HG03159 (cell line): ENCODE data around the gene AURKA.
A peak's percentile ranks its signal among the peaks of the same experiment; 100 is the strongest.
"Not testable (repeated sequence)": the region's sequence is repeated elsewhere in the genome, so short reads cannot be mapped to it uniquely, and the experiment has no call there.

Source experiments
- ATAC-seq: cut with Tn5 transposase; IDR thresholded peaks from one replicate; pipeline ENCODE4 v1.9.1; 2021; ENCODE audit warnings: mild to moderate bottlenecking, moderate library complexity; ENCODE audit not compliant: unreplicated experiment

Gene AURKA

DNA sequence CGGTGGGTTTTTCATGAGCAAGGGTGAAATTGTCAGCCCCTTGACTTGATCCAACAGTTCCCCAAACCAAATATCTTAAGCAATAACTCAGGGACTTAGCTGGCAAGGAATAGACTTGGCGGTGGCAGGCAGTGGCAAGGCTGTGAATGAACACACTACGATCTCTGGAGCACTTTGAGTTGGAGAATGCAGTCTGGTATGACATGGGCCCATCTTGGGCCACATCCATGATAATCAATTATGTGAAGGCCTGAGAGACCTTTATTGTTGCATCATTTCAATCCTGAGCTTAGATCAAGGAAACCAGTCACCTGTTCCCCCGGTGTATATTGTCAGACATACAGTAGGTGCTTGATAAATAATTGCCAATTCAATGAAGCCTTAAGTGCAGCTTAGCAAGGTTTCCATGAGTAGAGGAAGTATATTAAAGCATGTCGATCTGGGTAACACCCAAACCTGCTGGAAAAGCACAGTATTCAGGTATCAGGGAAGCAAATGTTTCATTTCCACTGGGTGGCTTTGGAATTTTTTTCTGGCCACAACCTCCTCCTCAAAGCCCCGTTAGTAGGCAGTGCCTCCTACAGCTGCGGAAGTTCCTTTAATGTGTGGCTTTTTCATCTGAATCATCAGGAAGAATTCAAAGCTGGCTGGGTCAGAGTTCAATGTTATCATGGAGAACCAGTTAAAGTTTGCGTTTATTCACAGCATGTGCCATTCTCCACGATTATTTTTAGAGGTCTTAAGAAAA is 30.2 kb upstream of the AURKA start:
- ATAC-seq = no peak

DNA sequence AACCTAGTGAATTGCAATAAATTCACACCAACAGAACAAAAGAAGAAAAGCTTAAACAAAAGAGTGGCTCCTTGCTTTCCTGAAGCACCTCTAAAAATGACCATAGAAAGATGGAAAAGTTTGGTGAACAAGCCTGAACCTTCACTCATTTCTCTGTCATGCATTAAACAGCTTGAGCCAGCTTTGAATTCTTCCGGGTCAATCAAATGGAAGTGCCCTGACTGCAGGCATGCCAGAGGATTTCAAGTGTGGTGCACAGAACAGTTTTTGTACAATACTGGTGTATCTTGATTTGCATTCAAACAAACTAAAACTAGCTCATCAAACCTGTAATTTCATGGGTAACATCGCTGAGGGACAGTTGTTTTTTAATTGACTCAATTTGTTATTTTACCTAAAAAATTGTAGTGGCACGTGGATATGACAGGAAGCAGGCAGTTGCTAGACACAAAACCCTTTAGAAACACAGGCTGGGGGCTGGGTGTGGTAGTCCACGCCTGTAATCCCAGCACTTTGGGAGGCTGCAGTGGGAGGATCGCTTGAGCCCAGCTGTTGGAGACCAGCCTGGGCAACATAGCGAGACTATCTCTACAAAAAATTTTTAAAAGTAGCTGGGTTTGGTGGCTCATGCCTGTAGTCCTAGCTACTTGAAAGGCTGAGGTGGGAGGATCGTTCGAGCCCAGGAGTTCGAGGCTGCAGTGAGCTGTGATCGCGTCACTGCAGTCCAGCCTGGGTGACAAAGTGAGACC is 29.1 kb upstream of the AURKA start:
- no peak for ATAC-seq

DNA sequence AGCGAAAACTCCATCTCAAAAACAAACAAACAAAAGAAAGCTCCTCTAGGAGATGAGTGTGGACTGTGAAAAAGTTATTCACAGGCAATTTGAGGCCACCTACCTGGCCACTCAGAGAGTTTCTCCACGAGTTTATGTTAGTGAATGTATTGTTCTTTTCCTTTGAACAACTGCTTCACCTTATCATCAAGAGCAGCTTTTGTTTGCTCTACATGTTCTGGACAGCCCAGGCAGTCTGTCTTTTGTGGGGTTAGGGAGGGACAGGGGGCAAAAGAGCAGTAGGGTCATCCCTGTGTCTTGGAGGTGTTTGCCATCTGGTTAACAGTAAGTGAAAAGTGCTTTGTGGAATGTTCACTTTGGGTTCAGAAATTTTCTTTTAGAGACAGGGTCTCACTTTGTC is 28.0 kb upstream of the AURKA start:
- no peak for ATAC-seq

DNA sequence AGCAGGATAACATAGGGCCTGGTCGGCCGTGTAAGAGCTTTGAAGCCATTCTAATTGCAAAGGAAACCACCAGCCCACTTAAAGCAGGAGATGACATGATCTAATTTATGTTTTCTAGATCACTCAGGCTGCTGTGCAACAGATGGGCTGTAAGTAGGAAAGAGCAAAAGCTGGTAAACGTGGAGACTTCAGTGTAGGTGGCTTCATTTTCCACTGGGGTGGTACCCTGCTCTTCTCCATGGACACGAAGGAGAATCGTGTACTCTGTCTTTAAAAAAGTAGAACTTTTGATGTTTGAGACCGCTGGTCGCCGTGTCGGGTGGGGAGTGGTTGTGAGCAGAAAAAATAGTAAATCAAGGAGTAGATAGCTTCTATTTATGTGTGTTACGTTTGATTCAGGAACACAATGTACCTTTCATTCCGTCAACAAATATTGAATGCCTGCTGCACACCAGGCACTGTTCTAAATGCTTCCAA is 26.4 kb upstream of the AURKA start:
- no peak for ATAC-seq

DNA sequence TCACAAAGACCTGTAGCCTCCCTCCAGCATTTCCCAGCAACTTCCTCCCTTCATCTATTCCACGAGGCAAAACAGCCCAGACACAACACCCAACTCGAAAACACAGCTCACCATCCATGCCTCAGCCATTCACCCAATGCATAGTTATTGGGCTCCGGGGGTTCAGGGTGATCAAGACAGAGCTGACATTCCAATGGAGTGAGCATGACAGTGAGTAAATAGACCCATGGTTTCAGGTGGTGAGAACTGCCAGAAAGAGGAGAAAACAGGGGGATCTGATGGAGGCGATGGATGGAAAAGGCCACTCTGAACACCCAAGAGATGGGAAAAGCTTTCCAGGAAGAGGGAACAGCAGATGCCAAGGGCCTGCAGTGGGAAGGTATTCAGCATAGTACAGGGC is 25.9 kb upstream of the AURKA start:
- ATAC-seq = no peak

DNA sequence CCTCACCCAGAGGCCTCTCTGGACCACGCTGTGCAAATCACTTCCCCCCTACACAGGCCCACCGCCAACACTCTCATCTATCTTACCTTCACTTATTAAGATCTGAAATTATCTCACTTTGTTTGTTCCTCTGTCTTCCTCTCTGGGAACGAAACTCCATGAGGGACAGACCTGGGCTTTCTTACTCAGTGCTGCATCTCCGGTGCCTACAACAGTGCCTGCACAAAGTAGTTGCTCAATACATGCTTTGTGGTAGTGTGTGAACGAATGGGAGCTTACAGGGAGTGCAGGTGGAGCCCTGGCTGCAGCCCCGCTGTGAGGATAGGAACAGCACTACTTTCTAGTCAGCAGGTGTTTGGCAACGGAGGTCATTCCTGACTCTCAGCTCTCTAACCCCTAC is 25.4 kb upstream of the AURKA start:
- ATAC-seq = no peak

DNA sequence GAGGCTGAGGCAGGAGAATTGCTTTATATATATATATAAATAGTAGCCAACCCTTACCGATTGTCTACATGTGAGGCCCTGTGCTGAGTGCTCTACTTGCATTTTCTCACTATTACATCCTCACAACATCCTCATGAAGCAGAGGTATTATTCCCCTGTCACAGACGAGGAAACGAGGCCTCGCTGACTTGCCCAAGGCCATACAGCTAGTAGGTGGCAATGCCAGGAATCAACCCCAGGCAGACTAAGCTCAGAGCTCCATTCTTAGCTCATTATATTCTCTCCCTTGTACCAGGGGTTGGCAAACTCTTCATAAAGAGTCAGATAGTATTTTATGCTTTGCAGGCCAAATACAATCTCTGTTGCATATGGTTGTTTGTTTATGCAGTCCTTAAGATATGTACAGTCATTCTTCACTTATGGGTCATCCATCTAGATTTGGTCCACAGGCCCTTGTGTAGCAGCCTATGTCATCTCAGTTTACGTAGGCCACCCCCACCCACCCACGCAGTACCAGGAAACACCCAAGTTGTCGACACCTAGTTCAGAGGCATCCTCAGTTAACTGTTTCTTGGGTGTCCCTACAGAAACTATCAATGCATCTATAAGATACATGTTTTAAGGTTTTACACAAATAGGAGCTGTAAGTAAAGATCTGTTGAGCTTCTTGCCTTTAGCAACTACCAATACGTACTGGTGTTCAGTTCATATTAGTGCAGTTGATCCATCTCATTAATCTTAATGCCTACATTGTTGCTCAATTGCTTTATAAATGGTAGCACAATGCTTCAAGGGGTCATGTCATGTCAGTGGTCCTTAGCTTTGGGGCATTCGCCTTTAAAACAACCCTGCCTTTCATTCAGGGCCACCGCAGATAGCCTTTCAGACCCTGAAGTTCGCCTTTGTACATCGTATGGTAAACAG is 23.1 kb upstream of the AURKA start:
- ATAC-seq = no peak

DNA sequence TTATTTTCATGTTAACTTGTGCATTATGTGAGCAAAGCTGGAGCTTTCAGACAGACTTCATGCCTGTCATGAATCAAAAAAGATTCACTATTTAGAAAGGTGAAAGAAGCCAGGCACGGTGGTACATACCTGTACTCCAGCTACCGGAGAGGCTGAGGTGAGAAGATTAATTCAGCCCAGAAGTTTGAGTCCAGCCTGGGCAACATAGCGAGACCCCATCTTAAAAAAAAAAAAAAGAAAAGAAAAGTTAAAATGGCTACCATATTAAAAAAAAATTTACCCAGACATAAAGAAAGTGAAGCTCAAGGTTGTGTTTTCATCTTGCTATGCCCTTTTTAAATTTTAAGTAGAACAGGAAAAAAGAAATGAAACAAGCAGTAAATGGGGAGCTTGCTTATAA is 20.9 kb upstream of the AURKA start:
- no peak for ATAC-seq

DNA sequence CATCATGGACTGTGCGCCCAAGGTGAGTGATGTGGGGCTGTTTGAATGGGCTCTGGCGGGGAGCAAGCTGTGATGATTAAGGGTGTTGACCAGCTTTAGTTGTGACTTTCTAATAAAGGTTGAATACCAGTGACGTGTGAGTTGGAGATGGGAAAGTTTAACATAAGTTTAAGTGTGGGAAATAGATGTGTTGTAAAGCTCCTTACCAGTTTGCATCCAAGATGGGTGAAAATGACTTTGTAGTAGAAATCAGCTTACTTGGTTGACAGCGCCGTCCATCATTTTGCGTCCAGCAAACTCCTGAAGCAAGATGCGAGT is 20.4 kb upstream of the AURKA start:
- no peak for ATAC-seq

DNA sequence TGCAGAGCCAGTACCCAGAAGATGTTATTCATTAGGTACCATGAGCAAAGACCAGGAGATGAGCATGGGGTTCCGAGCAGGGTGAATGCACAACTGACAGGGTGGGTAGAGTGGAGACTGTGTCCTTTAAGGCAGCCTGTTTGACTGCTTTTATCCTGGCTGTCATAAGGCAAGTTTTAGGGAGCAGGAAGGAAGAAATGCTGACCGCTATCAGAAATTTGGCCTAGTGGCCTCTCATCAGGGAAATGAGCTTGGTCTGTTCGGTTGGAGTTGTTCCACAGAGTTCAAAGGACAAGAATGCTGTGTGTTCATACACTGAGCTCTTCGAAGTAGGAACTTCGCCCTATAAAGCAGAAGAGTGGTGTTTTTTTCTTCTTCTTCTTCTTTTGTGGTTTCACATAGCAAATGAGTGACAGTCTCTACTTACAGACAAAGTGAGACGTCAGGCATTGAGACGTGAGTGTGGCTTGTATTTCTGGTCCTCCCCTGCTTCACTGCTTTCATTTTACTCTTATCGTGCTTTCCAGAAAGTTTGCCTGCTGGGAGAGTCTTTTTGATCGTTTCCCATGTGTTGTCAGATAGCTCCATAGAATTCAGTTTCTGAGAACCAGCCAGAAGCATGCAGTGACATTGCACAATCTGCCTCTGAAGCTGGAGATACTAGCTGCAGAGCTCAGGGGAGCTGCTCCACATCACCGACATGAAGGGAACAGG is 19.9 kb upstream of the AURKA start, which contains the start of gene CASS4:
CASS4 (plus strand) TSS at position 502 of the 714 bp plus-strand sequence; CDS start at position 701, 199 bp downstream.
- peak; percentile 76 for ATAC-seq

DNA sequence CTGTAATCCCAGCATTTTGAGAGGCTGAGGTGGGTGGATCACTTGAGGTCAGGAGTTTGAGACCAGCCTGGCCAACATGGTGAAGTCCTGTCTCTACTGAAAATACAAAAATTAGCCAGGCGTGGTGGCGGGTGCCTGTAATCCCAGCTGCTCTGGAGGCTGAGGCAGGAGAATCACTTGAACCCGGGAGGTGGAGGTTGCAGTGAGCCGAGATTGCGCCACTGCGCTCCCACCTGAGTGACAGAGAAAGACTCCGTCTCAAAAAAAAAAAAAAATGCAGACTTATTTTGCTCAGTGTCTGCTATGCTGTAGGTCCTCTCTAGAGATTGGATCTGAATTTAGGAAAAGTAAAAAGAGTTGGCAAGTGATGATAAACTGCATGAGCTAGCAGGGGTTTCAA is 19.3 kb upstream of the AURKA start:
- ATAC-seq = not testable (repeated sequence)

DNA sequence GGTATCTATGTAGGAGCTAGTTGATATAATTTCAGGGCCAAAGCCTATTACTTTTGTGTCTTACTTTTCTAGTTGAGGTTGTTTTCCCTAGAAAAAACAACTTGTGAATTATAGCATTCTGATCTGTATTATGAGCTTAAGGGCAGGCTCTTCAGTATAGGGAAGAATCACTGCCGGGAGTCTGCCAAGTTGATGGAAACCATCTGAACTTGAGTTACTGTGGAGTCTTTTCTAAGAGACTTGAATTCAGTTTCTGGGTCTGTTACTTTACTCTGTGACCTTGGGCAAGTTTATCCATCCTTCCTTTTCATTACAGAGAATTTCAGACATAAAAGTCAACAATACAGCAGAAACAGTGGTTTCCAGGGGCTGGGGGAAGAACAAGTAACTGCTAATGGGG is 17.9 kb upstream of the AURKA start:
- no peak for ATAC-seq

DNA sequence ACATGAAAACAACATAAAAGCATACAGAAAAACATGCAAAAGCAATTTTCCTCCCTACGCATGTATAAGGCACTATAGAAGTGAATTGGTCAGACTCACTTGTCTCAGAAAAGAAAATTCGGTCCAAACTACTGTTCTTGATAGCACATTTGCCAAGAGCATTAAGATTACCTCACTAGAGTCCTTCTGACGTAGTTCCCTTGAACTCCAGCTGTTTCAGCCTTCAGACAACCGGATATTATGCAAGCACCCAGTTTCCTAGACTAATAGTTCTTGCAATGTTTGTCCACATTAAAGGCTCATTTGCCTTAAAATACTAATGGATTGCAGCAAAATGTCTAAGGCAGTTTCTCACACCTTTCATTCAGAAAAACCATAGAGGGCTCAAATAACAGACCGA is 17.5 kb upstream of the AURKA start:
- no peak for ATAC-seq

DNA sequence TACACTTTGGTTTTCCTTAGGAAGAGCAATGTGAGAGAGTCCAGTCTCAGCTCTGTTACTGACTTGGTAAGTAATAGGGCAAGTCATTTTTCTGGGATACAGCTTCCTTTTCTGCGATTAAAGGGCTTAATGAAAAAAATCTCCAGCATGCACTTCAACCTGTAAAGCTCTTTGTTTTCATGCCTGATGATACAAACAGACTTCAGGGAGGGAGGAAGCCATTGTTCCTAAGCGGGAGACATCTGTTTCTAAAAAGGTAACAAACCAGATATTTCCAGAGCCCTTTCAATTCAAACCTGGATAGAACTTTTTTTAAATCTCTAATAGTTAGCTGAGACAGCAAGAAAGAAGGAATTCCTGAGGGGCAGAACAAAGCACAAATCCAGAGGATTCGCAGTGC is 14.9 kb upstream of the AURKA start:
- no peak for ATAC-seq

DNA sequence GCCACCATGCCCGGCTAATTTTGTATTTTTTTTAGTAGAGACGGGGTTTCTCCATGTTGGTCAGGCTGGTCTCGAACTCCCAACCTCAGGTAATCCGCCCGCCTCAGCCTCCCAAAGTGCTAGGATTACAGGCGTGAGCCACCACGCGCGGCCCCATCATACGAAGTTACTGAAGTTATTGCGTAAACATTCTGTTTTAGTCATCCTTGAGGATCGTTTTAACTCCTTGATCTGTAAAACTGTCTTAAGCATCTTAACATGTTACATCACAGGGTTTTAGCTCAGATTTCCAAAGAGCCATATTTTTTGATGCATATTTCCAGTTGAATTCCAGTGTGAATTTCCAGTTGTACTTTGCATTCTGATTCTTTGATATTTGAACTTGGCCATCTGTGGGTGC is 13.3 kb upstream of the AURKA start:
- ATAC-seq = not testable (repeated sequence)

DNA sequence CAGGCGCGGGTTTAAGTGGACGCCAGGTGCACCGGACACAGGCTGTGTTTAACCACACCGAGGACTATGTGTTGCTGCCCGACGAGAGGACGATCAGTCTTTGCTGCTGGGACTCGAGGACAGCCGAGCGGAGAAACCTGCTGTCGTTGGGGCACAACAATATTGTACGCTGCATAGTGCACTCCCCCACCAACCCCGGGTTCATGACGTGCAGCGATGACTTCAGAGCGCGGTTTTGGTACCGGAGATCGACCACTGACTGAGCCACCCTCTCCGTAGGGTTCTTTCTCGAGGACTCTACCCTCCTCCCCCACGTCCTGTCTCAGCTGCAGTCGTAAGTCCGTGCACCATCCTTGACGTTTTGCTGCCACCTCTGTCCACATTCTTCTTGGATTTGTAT is 11.4 kb upstream of the AURKA start:
- no peak for ATAC-seq

DNA sequence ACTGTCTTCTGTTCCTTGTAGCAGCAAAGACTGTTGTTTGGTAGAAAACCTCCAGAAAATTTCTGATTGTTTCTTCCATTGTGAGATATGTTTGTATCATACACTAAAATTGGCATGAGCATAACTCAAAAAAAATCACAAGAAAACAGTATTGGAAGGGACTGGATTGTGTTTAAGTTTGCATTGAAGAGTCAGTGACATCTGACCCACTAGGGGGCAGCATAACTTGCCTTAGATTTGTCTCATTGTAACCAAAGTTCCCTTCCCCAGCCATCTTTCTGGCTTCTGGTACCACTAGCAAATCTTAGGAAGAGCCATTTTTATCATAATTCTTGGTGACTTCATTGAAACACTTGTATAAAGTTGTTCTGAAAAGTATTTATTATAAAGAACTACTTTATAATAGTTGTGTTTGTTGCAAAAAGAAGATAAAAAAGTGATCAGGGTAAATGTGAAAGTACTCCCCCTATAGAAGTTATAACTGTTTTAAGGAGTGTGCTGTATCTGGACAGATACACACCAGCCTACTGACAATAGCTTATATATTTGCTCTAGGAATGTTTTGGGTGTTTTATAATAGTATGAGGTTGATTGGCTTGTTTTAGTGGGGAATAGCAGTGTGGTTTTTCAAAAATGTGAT is 8.1 kb upstream of the AURKA start:
- peak; percentile 65 for ATAC-seq

DNA sequence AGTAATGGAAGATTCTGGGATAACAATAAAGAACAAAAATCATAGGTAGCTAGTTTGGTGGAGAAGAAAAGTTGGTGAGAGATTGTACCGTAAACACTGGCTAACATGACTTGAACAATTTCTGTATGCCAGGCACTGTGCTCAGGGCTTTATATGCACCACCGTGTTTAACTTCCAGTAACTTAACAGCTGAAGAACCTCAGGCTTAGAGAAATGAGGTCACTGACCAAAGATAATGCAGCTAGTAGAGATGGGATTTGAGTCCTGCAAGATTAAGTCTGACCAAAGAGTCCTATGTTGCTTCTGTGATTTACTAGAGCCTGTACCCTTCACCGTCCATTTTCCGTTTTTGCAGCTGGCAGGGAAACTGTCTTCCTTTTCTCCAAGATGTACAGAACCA is 3.2 kb upstream of the AURKA start:
- no peak for ATAC-seq

DNA sequence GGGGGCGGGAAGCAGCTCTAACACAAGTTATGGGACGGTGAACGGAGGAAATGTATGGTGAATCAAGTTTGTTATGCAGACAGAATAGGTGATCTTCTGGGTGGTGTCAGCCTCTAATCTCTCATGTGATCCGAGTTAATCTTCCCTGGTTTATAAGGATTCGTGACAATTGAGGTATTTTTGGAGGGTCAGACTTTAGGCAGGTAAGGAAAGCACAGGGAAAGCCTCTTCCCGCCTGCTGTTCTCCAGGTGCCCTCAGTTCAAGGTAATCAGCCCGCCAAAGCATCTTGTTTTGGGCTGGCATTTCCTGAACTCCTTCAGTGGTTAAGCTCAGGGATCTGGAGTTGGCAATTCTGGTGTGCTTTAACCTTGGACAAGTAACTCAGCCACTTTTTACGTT is 1.6 kb upstream of the AURKA start:
- no peak for ATAC-seq

DNA sequence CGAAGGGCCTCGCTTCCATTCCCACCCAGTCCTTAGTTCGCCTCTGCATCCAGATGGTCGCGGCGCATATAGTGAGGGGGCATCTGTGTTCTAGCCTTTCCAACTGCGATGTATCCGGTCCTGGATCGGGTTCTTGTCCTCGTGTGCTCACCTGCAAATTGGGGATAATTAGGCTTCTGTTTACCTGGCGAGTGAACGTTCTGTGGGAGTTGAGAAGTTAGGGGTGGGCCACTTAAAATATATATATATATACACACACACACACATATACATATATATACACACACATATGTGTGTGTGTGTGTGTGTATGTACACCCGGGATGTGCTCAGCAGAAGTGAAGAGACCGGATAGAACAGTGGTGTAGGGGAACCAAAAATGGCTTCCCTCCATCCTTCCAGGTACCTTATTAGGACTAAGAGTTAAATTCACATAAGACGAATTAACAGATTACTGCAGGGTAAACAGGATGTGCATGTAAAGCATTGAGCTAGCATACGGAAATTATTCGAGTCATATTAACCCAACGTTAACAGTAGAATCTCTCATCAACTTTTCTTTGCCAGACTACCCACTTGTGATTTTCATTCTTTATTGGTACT is 967 bp upstream of the AURKA start:
- ATAC-seq = no peak
